Measurements from ENCODE around the gene PIP4K2C.

PIP4K2C gene

GRCh38 chr12:57603815-57604453, 12.9 kb downstream of the PIP4K2C start:
- H3K27me3 Mint-ChIP-seq (ENCODE audit: low read depth) = peaks cover 4% of the 10 kb centered on the region
- TF ChIP-seq CTCF (IDR thresholded peaks at IDR 0.05; ENCODE audit: unreplicated experiment in 3 of 3) = no peak
- H3K27ac Mint-ChIP-seq = peak overlapping the region; percentile 92 to 98 (median 97)
- peaks cover 43% of the 10 kb centered on the region for H3K4me1 Mint-ChIP-seq
- H3K36me3 Mint-ChIP-seq (ENCODE audit: low read depth) = peaks cover 52% of the 10 kb centered on the region
- no peaks in the 10 kb centered on the region for H3K9me3 Mint-ChIP-seq
- H3K4me3 Mint-ChIP-seq = peak overlapping the region; percentile 83 to 91 (median 88)

- peaks cover 52% of the 10 kb centered on the region for H3K36me3 Mint-ChIP-seq (ENCODE audit: low read depth)
- H3K9me3 Mint-ChIP-seq = no peaks in the 10 kb centered on the region
- peak within 1 kb of the TSS; percentile 83 to 91 (median 88) for H3K4me3 Mint-ChIP-seq
- peaks cover 4% of the 10 kb centered on the region for H3K27me3 Mint-ChIP-seq (ENCODE audit: low read depth)
- TF ChIP-seq CTCF (IDR thresholded peaks at IDR 0.05; ENCODE audit: unreplicated experiment in 3 of 3) = no peak
- H3K27ac Mint-ChIP-seq = peak within 1 kb of the TSS; percentile 92 to 98 (median 97)
- H3K4me1 Mint-ChIP-seq = peaks cover 49% of the 10 kb centered on the region
These were observed 13.5 kb downstream of the PIP4K2C start, which contains the start of gene DTX3 for GRCh38 chr12:57604454-57604991. Gene DTX3 (plus strand): TSS chr12:57604824. CDS start chr12:57606518, 1,694 bp downstream.

- H3K4me3 Mint-ChIP-seq = peak overlapping the region; percentile 83 to 91 (median 88)
- H3K27me3 Mint-ChIP-seq (ENCODE audit: low read depth) = peaks cover 4% of the 10 kb centered on the region
- peaks cover 53% of the 10 kb centered on the region for H3K4me1 Mint-ChIP-seq
- peaks cover 49% of the 10 kb centered on the region for H3K36me3 Mint-ChIP-seq (ENCODE audit: low read depth)
- no peak for TF ChIP-seq CTCF (IDR thresholded peaks at IDR 0.05; ENCODE audit: unreplicated experiment in 3 of 3)
- H3K27ac Mint-ChIP-seq = peak overlapping the region; percentile 92 to 98 (median 97)
- no peaks in the 10 kb centered on the region for H3K9me3 Mint-ChIP-seq
These were observed 14.2 kb downstream of the PIP4K2C start for GRCh38 chr12:57604992-57605810.

- peak overlapping the region; percentile 83 to 91 (median 88) for H3K4me3 Mint-ChIP-seq
- peaks cover 4% of the 10 kb centered on the region for H3K27me3 Mint-ChIP-seq (ENCODE audit: low read depth)
- no peak for TF ChIP-seq CTCF (IDR thresholded peaks at IDR 0.05; ENCODE audit: unreplicated experiment in 3 of 3)
- H3K27ac Mint-ChIP-seq = peak overlapping the region; percentile 92 to 98 (median 97)
- H3K9me3 Mint-ChIP-seq = no peaks in the 10 kb centered on the region
- peaks cover 57% of the 10 kb centered on the region for H3K4me1 Mint-ChIP-seq
- H3K36me3 Mint-ChIP-seq (ENCODE audit: low read depth) = peaks cover 45% of the 10 kb centered on the region
These were observed 14.9 kb downstream of the PIP4K2C start for GRCh38 chr12:57605811-57606311.

- Mint-ChIP-seq H3K27me3 (ENCODE audit: low read depth) (peaks cover 4% of the 10 kb centered on the region), H3K27ac (peak overlapping the region; percentile 24 to 98 (median 80)), H3K9me3 (no peaks in the 10 kb centered on the region), H3K4me1 (peaks cover 57% of the 10 kb centered on the region), H3K36me3 (ENCODE audit: low read depth) (peaks cover 42% of the 10 kb centered on the region), H3K4me3 (peak overlapping the region; percentile 83 to 91 (median 88))
- TF ChIP-seq CTCF (IDR thresholded peaks at IDR 0.05; ENCODE audit: unreplicated experiment in 3 of 3) = no peak
These were observed 15.4 kb downstream of the PIP4K2C start for GRCh38 chr12:57606399-57606798.

Measured in nephron (organoid).